ENCODE results near the gene SYNJ1.
A peak's percentile ranks its signal among the peaks of the same experiment; 100 is the strongest.
"Not testable (repeated sequence)": the region's sequence is repeated elsewhere in the genome, so short reads cannot be mapped to it uniquely, and the experiment has no call there.

Gene SYNJ1
- 20.5 to 34.4 (median 30.7) reads per million in 4 donors for total RNA-seq

- peak; percentile 90 to 96 (median 91) for DNase-seq
These were observed at the start of gene SYNJ1 for GRCh38 chr21:32727687-32728455. TSS of gene SYNJ1 (minus strand) at chr21:32728013. CDS start at chr21:32726895, 1,118 bp downstream.

- no peak for DNase-seq
These were observed 49.5 kb upstream of the SYNJ1 start for GRCh38 chr21:32777269-32777668.

- no peak for DNase-seq
These were observed 48.9 kb upstream of the SYNJ1 start for GRCh38 chr21:32776743-32777142.

- DNase-seq: not testable (repeated sequence)
These were observed 45.2 kb upstream of the SYNJ1 start for GRCh38 chr21:32773048-32773344.

- DNase-seq: peak in 4 of 5 donors; percentile 21 to 69 (median 30)
These were observed 44.7 kb upstream of the SYNJ1 start for GRCh38 chr21:32772281-32773047.

- DNase-seq: peak in 4 of 5 donors; percentile 9 to 65 (median 38)
These were observed 43.2 kb upstream of the SYNJ1 start for GRCh38 chr21:32770871-32771523.

- DNase-seq: peak in 1 of 5 donors; percentile 12
These were observed 40.7 kb upstream of the SYNJ1 start for GRCh38 chr21:32768530-32768929.

- DNase-seq: no peak
These were observed 37.2 kb upstream of the SYNJ1 start for GRCh38 chr21:32765058-32765457.

GRCh38 chr21:32764186-32764585, 36.4 kb upstream of the SYNJ1 start:
- DNase-seq: no peak

- DNase-seq: no peak
These were observed 30.0 kb upstream of the SYNJ1 start for GRCh38 chr21:32757804-32758203.

GRCh38 chr21:32756096-32756495, 28.3 kb upstream of the SYNJ1 start:
- DNase-seq: no peak

GRCh38 chr21:32753818-32754585, 26.2 kb upstream of the SYNJ1 start:
- DNase-seq: no peak

- DNase-seq: no peak
These were observed 22.6 kb upstream of the SYNJ1 start for GRCh38 chr21:32750405-32750804.

GRCh38 chr21:32749662-32750061, 21.8 kb upstream of the SYNJ1 start:
- no peak for DNase-seq

- no peak for DNase-seq
These were observed 20.7 kb upstream of the SYNJ1 start for GRCh38 chr21:32748529-32748928.

- DNase-seq: no peak
These were observed 19.6 kb upstream of the SYNJ1 start for GRCh38 chr21:32747396-32747795.

- not testable (repeated sequence) for DNase-seq
These were observed 18.9 kb upstream of the SYNJ1 start for GRCh38 chr21:32746711-32747110.

- no peak for DNase-seq
These were observed 14.6 kb upstream of the SYNJ1 start for GRCh38 chr21:32742396-32742795.

- DNase-seq: no peak
These were observed 13.5 kb upstream of the SYNJ1 start for GRCh38 chr21:32741336-32741735.

GRCh38 chr21:32739946-32740345, 12.1 kb upstream of the SYNJ1 start:
- no peak for DNase-seq

GRCh38 chr21:32736083-32736482, 8.3 kb upstream of the SYNJ1 start:
- not testable (repeated sequence) for DNase-seq

GRCh38 chr21:32735524-32735923, 7.7 kb upstream of the SYNJ1 start:
- no peak for DNase-seq

Measured in T-helper 1 cell (primary cell).